ENCODE measurements around the gene HP.

HP gene

DNA sequence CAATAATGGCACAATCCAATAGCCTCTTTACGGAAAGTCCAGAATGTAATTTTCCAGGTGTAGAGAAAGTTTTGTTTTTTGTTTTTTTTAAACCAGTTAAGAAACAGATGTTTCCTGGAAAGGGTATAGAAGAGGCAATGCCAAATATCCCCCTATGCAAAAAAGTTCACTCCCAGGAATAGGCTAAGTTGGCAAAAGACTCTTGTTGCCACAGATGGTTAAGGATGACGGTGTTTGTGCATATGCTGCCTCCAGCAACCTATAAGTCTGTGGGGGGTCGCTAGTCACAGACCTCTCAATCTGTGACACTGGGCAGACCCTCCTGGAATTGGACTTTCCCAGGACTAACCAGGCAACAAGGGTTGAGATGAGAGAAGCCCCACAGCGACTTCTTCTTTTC lies 20.9 kb upstream of the HP start:
- TF ChIP-seq, protein P1, sequence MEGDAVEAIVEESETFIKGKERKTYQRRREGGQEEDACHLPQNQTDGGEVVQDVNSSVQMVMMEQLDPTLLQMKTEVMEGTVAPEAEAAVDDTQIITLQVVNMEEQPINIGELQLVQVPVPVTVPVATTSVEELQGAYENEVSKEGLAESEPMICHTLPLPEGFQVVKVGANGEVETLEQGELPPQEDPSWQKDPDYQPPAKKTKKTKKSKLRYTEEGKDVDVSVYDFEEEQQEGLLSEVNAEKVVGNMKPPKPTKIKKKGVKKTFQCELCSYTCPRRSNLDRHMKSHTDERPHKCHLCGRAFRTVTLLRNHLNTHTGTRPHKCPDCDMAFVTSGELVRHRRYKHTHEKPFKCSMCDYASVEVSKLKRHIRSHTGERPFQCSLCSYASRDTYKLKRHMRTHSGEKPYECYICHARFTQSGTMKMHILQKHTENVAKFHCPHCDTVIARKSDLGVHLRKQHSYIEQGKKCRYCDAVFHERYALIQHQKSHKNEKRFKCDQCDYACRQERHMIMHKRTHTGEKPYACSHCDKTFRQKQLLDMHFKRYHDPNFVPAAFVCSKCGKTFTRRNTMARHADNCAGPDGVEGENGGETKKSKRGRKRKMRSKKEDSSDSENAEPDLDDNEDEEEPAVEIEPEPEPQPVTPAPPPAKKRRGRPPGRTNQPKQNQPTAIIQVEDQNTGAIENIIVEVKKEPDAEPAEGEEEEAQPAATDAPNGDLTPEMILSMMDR (IDR thresholded peaks at IDR 0.05; ENCODE audit: low read depth, low read length): no peak
- H3K27me3 ChIP-seq: no peaks in the 10 kb centered on the region
- H3K9me3 ChIP-seq: no peaks in the 10 kb centered on the region
- no peaks in the 10 kb centered on the region for H3K4me1 ChIP-seq
- DNase-seq: no peak
- H3K4me3 ChIP-seq (ENCODE audit: low read depth, low read length): no peak overlapping the region
- no peaks in the 10 kb centered on the region for H3K36me3 ChIP-seq

DNA sequence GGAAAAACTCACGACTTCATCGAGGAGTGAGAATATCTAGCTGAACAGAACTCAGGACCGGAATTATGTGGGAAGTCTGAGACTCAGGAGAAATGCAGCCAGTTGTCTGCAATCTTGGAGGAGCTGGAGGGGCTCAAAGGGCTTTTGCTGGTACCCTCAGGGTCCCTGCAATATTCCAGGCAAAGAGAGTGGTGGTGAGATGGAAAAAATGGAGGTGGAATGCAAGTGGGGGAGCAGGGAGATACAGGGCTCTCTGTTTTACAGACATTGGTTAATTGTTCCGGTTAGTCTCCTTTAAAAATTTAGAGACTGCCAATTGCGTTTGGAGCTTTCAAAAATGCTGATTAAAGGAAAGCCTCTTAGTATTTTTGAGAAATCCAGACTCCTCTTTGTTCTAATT lies 18.2 kb upstream of the HP start:
- Histone ChIP-seq H3K4me1 (no peaks in the 10 kb centered on the region), H3K4me3 (ENCODE audit: low read depth, low read length) (no peak overlapping the region), H3K27me3 (no peaks in the 10 kb centered on the region), H3K36me3 (no peaks in the 10 kb centered on the region), H3K9me3 (no peaks in the 10 kb centered on the region)
- DNase-seq: no peak
- TF ChIP-seq, protein P1 (IDR thresholded peaks at IDR 0.05; ENCODE audit: low read depth, low read length): no peak

DNA sequence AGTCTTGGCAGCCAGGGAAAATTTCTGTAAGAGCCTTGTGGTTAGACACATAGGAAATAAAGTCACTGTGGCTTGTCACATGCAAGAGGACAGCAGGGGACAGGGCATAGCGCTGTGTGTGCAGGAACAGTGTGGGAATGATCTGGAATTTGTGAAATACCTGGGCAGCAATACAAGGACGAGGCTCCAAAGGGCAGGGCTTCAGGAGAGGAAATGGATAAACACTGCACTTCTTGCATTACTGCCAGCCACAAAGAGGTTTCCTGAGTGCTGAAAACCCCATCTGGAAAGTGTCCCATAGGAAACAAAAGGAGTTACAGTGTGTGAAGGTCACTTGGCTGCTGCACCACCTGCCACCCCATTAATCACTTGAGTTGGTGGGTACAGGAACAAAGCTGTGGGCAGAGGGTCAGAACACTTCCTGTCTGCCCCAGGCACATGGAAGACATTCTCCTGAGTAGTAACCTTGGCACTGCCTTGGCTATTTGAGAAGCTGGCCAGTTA lies 12.1 kb upstream of the HP start:
- no peaks in the 10 kb centered on the region for H3K27me3 ChIP-seq
- H3K4me3 ChIP-seq (ENCODE audit: low read depth, low read length): no peak overlapping the region
- TF ChIP-seq, protein P1 (IDR thresholded peaks at IDR 0.05; ENCODE audit: low read depth, low read length): no peak
- H3K4me1 ChIP-seq: no peaks in the 10 kb centered on the region
- no peak for DNase-seq
- H3K36me3 ChIP-seq: no peaks in the 10 kb centered on the region
- H3K9me3 ChIP-seq: no peaks in the 10 kb centered on the region

DNA sequence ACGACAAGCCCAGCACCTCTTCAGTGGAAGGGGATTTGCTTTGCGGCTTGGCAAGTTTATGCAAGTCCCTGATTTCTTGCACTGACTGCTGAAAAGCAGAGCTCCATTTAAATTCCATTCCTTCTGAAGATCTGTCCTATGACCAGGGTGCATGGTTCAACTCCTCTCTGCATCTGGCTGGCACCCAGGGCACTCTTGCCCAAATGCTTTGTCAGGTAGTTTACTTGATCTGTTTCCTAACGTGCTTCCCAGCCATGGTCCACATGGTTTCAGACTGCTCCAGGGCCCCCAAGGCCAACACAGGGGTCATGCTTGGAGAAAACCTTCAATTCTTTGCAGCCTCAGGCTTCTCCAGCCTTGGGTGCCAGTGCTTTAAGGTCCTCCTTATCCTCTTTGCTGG lies 11.2 kb upstream of the HP start:
- H3K4me3 ChIP-seq (ENCODE audit: low read depth, low read length): no peak overlapping the region
- no peak for DNase-seq
- H3K9me3 ChIP-seq: no peaks in the 10 kb centered on the region
- no peaks in the 10 kb centered on the region for H3K27me3 ChIP-seq
- H3K36me3 ChIP-seq: no peaks in the 10 kb centered on the region
- TF ChIP-seq, protein P1 (IDR thresholded peaks at IDR 0.05; ENCODE audit: low read depth, low read length): no peak
- no peaks in the 10 kb centered on the region for H3K4me1 ChIP-seq

DNA sequence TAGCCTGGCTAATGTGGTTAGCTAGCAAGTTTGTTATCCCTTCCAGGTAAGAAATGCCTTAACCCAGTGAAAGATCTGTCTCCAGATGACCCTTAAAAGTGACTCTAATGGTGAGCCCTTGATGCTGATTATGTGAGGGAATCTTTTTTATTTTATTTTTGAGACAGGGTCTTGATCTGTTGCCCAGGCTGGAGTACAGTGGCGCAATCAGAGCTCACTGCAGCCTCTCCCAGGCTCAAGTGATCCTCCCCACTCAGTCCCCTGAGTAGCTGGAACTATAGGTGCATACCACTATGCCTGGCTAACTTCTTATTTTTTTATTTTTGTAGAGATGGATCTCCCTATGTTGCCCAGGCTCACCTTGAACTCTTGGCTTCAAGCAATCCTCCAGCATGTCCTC lies 10.8 kb upstream of the HP start:
- Histone ChIP-seq H3K9me3 (no peaks in the 10 kb centered on the region; the same call in 1 of the 2 replicates), H3K4me1 (no peaks in the 10 kb centered on the region), H3K36me3 (no peaks in the 10 kb centered on the region), H3K4me3 (ENCODE audit: low read depth, low read length) (no peak overlapping the region), H3K27me3 (no peaks in the 10 kb centered on the region)
- no peak for DNase-seq
- TF ChIP-seq, protein P1 (IDR thresholded peaks at IDR 0.05; ENCODE audit: low read depth, low read length): no peak

DNA sequence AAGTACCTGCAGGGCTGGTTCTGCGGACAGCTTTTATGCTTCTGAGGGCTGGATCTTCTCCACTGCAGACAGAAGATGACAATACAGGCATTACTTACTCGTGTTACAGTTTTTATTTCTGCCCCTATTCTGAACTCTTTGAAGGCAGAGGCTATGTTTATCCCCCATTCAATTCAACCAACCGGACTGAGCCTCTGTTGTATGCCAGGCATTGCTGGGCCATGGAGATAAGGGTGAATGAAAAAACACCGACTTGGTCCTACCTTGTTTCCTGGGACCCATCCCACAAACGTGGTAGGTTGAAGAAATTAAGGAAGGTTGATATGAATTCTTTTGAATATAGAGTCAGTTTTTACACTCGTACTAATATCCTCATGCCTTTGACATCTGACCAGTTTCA lies 10.0 kb upstream of the HP start:
- no peak for DNase-seq
- H3K27me3 ChIP-seq: no peaks in the 10 kb centered on the region
- no peaks in the 10 kb centered on the region; the same call in 1 of the 2 replicates for H3K9me3 ChIP-seq
- no peaks in the 10 kb centered on the region for H3K4me1 ChIP-seq
- no peaks in the 10 kb centered on the region for H3K36me3 ChIP-seq
- H3K4me3 ChIP-seq (ENCODE audit: low read depth, low read length): no peak overlapping the region
- TF ChIP-seq, protein P1 (IDR thresholded peaks at IDR 0.05; ENCODE audit: low read depth, low read length): no peak
